Aortic smooth muscle cell (primary cell): ENCODE data around the gene BRCC3. TPM values are rescaled to one million over a fixed set of nuclear protein-coding genes. Genes with fewer than 3 reads are reported as not detected.

ENCODE experiments used
- total RNA-seq: library from RNA; depleted of rRNA; stranded (reverse); fragments of >200 nt; gene quantifications from 2 replicates; pipeline ENCODE4 v1.2.3, GENCODE V29; 2014

Gene BRCC3
- 10.9 and 11.5 TPM in 2 replicates for total RNA-seq

DNA sequence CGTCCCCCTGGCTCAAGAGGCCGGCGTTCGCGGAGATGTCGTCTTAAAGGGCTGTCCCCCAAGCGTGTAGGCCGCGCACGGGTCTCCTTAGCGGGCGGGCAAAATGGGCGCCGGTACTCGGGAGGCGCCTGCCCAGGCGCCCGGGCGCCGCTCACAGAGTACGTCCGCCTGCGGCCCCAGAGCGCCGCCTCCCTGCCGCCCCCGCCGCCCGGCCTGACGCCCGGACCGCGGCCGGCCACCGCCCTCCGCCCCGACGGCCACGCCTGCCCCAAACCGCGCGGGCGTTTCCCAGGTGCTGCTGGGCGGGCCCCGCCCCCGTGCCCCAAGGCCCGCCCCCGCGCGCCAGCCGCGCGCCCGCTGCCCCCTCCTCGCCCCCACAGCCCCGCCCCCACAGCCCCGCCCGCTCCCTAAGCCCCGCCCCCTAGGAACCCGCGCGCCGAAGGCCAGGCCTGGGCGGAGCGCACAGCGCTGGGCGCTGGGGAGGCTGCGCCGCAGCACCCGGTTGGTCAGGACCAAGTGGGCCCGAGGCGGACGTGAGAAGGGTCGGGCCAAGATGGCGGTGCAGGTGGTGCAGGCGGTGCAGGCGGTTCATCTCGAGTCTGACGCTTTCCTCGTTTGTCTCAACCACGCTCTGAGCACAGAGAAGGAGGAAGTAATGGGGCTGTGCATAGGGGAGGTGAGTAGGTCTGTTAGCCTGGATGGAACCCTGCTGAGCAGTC, at the start of gene BRCC3, which contains the start of the genes CMC4 and MTCP1:
Gene BRCC3 (plus strand): TSS at position 534 of the 719 bp plus-strand sequence. CDS start 20 bp downstream, at position 554.
Gene CMC4 (minus strand): TSS at position 162 of the 719 bp plus-strand sequence. CDS start 7,113 bp downstream, outside the sequence.
Gene MTCP1 (minus strand): TSS at position 162 of the 719 bp plus-strand sequence. CDS start 5,126 bp downstream, outside the sequence.

DNA sequence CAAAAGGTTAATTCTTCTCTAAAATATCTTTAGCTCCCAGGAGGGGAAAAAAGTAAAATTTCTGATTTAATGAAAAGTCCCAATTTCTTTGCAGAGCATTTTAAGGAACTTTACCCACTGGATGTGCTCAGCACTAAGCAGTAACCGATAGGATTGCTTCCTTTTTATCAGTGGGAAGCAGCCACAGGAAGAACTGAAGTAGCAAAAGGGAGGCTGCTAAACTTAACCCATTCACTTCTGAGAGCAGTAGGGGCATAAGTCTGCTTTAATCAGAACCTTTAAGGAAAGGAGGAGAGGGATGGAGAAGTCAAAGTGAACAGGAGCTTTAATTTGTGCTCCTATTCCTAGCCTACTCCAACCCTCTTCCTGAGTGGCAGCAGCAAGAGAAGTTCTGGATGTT, 48.7 kb upstream of the BRCC3 start, which contains the start of gene F8:
Gene F8 (minus strand): TSS at position 139 of the 400 bp plus-strand sequence. CDS start 171 bp downstream, outside the sequence.

GRCh38 chrX:155026727-155027508, 44.4 kb upstream of the BRCC3 start, which contains the start of gene FUNDC2:
TSS of gene FUNDC2 (plus strand) at chrX:155026844. CDS start at chrX:155026939, 95 bp downstream.

Other genes with a start within 250 kb of the BRCC3 start
- not detected in 2 replicates for gene SMIM9, start 236.8 kb upstream of the BRCC3 start, total RNA-seq
- 2.0 and 2.8 TPM in 2 replicates for gene F8A1, start 185.2 kb upstream of the BRCC3 start, total RNA-seq
- 3.9 and 4.0 TPM in 2 replicates for gene F8, start 48.8 kb upstream of the BRCC3 start, total RNA-seq
- gene FUNDC2, start 44.7 kb upstream of the BRCC3 start, total RNA-seq = 54.4 and 65.0 TPM in 2 replicates
- gene CMC4, start 372 bp upstream of the BRCC3 start, total RNA-seq = 7.7 and 9.5 TPM in 2 replicates
- gene MTCP1, start 372 bp upstream of the BRCC3 start, total RNA-seq = 30.0 and 33.4 TPM in 2 replicates
- gene VBP1, start 145.0 kb downstream of the BRCC3 start, total RNA-seq = 62.9 and 66.7 TPM in 2 replicates
- 0.06 and 0.13 TPM in 2 replicates for gene RAB39B, start 193.0 kb downstream of the BRCC3 start, total RNA-seq